Transverse colon (tissue), 4 donors: Measurements from ENCODE around the gene MRPS6. TPM values are rescaled to one million over a fixed set of nuclear protein-coding genes. Genes with fewer than 3 reads are reported as not detected.

ENCODE experiments used
- DNase-seq: peaks from one replicate; pipeline ENCODE4 v3.0.0-alpha.2; 2019
- H3K27ac ChIP-seq, 4 donors: fragments of 200-600 bp; sonication (generic); 2 replicates each; pipeline ENCODE4 v1.5.1; 2016 to 2018; ENCODE audit warnings: inconsistent platforms in 4 of 4
- H3K27me3 ChIP-seq: fragments of 200-600 bp; sonication (generic); 2 replicates; pipeline ENCODE4 v1.5.1; 2017; ENCODE audit warnings: inconsistent platforms
- H3K36me3 ChIP-seq, 4 donors: fragments of 200-600 bp; sonication (generic); 2 replicates each; pipeline ENCODE4 v1.5.1; 2017 to 2019; ENCODE audit warnings: inconsistent platforms in 4 of 4
- H3K4me1 ChIP-seq, 4 donors: fragments of 200-600 bp; sonication (generic); 2 replicates each; pipeline ENCODE4 v1.5.1; 2017 to 2020; ENCODE audit warnings: inconsistent platforms in 4 of 4
- H3K4me3 ChIP-seq, 4 donors: fragments of 200-600 bp; sonication (generic); 1 replicate in 1 of 4; 2 replicates in 3 of 4; pipeline versions ENCODE4 v1.5.1 to v1.6.1; 2017 to 2019; ENCODE audit warnings: inconsistent platforms in 4 of 4
- H3K9me3 ChIP-seq, 2 donors: fragments of 200-600 bp; sonication (generic); 2 replicates each; pipeline ENCODE4 v1.5.1; 2017 to 2019; ENCODE audit warnings: inconsistent platforms in 2 of 2
- EP300 ChIP-seq: sonication (generic); formaldehyde crosslinking; IDR thresholded peaks from one replicate; pipeline ENCODE4 v1.6.1; 2017; ENCODE audit warnings: antibody characterized with exemption, low read depth
- POLR2A ChIP-seq: fragments of 450-650 bp; IDR thresholded peaks from one replicate; pipeline ENCODE4 v1.6.1; 2016; ENCODE audit warnings: antibody characterized with exemption, mild to moderate bottlenecking, moderate library complexity
- POLR2AphosphoS5 ChIP-seq, 3 donors: sonication (generic); formaldehyde crosslinking; IDR thresholded peaks; one replicate each; pipeline ENCODE4 v1.6.1; 2016; ENCODE audit warnings: antibody characterized with exemption in 3 of 3
- WGBS, 2 donors: methylation state at CpG; one replicate each; pipeline ENCODE4 v1.1.5; 2018; ENCODE audit warnings: low coverage in 1 of 2; 5-methylcytosine and 5-hydroxymethylcytosine counted together
- in situ Hi-C, 4 donors: fragments of 200-750 bp; cut with MboI; loops; one replicate each; pipeline versions ENCODE4 v1.15.0 to v1.15.1; 2017; ENCODE audit warnings: low sequenced_read_pairs in 3 of 4, low pct_ligation_motif_present in 1 of 4, low pct_unique_long_range_greater_than_20kb in 1 of 4
- intact Hi-C: fragments of 100-400 bp; cut with DNase I; formaldehyde crosslinking; loops from one replicate; pipeline ENCODE4 v1.15.1; 2023; ENCODE audit warnings: low total_unique reads
- total RNA-seq, 4 donors: library from RNA; depleted of rRNA; stranded (reverse); fragments of >200 nt; gene quantifications; one replicate each; pipeline ENCODE4 v1.1.0, GENCODE V29; 2016
- TF ChIP-seq, protein P1 (sequence below), 5 experiments: fragments of 200-600 bp in 3 of 5; fragments of 450-650 bp in 2 of 5; sonication (generic) in 3 of 5; IDR thresholded peaks; 1 replicate in 2 of 5; 2 replicates in 3 of 5; pipeline ENCODE4 v1.5.1; 2016 to 2017; ENCODE audit warnings: antibody characterized with exemption in 5 of 5, inconsistent platforms in 3 of 5, mild to moderate bottlenecking in 2 of 5, moderate library complexity in 1 of 5

MRPS6 gene
- total RNA-seq, 4 donors from 2014 or later = 27.9 to 59.1 (median 35.6) TPM

DNA sequence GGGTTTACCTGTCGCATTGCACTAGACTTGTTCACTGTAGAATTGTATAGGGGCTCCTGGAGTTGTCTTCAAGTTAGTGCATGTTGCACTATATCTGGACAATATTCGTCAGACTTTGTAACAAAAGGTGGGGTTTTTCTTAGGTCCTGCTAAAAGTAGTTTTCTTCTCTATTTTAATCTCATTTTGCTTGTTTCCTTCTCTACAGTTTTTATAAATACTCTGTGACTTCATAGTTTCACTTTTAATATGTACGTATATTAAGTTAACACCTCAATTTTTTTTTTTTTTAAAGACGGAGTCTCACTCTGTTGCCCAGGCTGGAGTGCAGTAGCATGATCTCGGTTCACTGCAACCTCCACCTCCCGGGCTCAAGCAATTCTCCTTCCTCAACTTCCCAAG is 26.5 kb upstream of the MRPS6 start:
- in situ Hi-C loops = no loop called here
- whole genome bisulfite sequencing, 2 donors = 75% methylated on average over 5 to 6 of the region's 6 CpGs
- TF ChIP-seq, protein P1, sequence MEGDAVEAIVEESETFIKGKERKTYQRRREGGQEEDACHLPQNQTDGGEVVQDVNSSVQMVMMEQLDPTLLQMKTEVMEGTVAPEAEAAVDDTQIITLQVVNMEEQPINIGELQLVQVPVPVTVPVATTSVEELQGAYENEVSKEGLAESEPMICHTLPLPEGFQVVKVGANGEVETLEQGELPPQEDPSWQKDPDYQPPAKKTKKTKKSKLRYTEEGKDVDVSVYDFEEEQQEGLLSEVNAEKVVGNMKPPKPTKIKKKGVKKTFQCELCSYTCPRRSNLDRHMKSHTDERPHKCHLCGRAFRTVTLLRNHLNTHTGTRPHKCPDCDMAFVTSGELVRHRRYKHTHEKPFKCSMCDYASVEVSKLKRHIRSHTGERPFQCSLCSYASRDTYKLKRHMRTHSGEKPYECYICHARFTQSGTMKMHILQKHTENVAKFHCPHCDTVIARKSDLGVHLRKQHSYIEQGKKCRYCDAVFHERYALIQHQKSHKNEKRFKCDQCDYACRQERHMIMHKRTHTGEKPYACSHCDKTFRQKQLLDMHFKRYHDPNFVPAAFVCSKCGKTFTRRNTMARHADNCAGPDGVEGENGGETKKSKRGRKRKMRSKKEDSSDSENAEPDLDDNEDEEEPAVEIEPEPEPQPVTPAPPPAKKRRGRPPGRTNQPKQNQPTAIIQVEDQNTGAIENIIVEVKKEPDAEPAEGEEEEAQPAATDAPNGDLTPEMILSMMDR (IDR thresholded peaks at IDR 0.05) = no peak
- TF ChIP-seq EP300 (no peak), POLR2AphosphoS5 (IDR thresholded peaks at IDR 0.05) (no peak), POLR2A (no peak)
- intact Hi-C loops = no loop called here
- no peaks in the 10 kb centered on the region for H3K4me1 ChIP-seq
- no peak overlapping the region for H3K4me3 ChIP-seq
- no peaks in the 10 kb centered on the region for H3K9me3 ChIP-seq
- no peaks in the 10 kb centered on the region for H3K36me3 ChIP-seq
- H3K27me3 ChIP-seq = no peaks in the 10 kb centered on the region
- no peak for DNase-seq
- H3K27ac ChIP-seq = no peak overlapping the region

DNA sequence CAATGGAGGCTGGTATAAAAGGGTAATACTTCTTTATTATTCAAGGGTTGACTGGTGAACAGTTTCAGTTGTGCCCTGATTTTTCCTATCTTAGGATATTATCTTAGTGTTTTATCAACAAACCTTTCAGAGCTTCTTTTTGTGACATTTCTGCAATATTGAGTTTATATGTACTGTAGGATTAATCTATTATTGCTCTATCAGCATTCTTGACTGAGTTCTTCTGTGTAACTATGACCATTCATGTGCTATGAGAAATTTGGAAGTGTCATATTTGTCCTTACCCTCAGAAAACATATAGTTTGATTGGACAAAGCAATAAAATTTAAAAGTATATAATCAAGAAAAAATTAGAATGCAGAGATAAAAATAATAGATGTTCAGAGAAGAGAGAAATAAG is 25.5 kb upstream of the MRPS6 start:
- H3K27ac ChIP-seq = no peak overlapping the region
- DNase-seq = no peak
- TF ChIP-seq, protein P1 (IDR thresholded peaks at IDR 0.05) = no peak
- no peak for TF ChIP-seq EP300
- no peak overlapping the region for H3K4me3 ChIP-seq
- no peaks in the 10 kb centered on the region for H3K27me3 ChIP-seq
- H3K36me3 ChIP-seq = no peaks in the 10 kb centered on the region
- no peaks in the 10 kb centered on the region for H3K9me3 ChIP-seq
- intact Hi-C loops (no loop called here), in situ Hi-C loops (no loop called here)
- no peaks in the 10 kb centered on the region for H3K4me1 ChIP-seq

DNA sequence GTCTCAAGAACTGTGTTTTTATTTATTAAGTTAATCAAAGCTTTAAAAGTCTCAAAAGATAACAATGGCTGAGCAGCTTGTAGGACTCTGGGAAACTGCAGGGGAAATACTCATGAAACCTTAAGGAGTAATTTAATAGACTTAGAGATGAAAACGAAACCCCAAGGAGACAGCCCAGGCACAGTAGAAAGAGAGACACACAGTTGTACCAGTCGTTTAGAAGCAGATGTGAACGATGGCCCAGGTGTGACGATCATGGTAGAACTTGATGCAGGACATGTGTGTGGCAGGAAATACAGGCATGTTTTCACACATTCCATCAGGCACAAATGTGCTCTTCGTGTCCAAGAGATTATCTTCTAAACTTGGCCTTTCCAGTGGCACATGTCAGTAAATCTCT is 21.2 kb upstream of the MRPS6 start:
- no peak overlapping the region for H3K27ac ChIP-seq
- DNase-seq = no peak
- no peak overlapping the region for H3K4me3 ChIP-seq
- no peaks in the 10 kb centered on the region for H3K27me3 ChIP-seq
- H3K9me3 ChIP-seq = no peaks in the 10 kb centered on the region
- in situ Hi-C loops = no loop called here
- WGBS, 2 donors = 78 to 86% methylated on average over 4 to 5 of the region's 5 CpGs
- TF ChIP-seq POLR2A (no peak), EP300 (no peak), POLR2AphosphoS5 (IDR thresholded peaks at IDR 0.05) (no peak)
- TF ChIP-seq, protein P1 (IDR thresholded peaks at IDR 0.05) = no peak
- peaks cover 0 to 14% (median 10%) of the 10 kb centered on the region in 4 donors for H3K4me1 ChIP-seq
- intact Hi-C loops = no loop called here
- no peaks in the 10 kb centered on the region for H3K36me3 ChIP-seq

DNA sequence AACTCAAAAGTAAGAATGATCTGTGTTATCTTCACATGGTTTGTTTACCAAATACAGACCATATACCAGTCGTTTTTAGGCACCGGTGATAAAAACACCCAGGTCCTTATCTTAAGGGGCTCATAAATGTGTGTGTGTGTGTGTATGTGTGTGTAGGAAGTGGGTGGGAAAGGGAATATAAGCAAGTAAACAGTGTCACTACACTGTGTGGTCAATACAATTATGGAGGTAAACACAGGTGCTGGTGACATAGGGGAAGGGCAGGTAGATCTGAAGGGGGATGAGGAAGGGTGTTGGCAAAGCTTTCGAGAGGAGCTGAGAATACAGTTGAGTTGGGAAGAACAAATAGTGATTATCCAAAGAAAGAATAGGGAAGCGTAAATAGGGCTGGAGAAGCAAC is 19.1 kb upstream of the MRPS6 start:
- no peak for DNase-seq
- H3K27ac ChIP-seq = peak overlapping the region in 3 of 4 donors; percentile 79 to 84 (median 84)
- in situ Hi-C loops = no loop called here
- H3K4me3 ChIP-seq = no peak overlapping the region
- TF ChIP-seq, protein P1 (IDR thresholded peaks at IDR 0.05) = no peak
- peak in 1 of 3 donors; percentile 26 for TF ChIP-seq POLR2AphosphoS5 (IDR thresholded peaks at IDR 0.05)
- WGBS, 2 donors = 61 to 63% methylated on average over 3 to 4 of the region's 4 CpGs
- H3K9me3 ChIP-seq = no peaks in the 10 kb centered on the region
- H3K36me3 ChIP-seq = no peaks in the 10 kb centered on the region
- no peaks in the 10 kb centered on the region for H3K27me3 ChIP-seq
- intact Hi-C loops = no loop called here
- peaks cover 0 to 14% (median 10%) of the 10 kb centered on the region in 4 donors for H3K4me1 ChIP-seq
